GM23338 (cell line): Measurements from ENCODE around the gene ADAMTS17. TPM values are rescaled to one million over a fixed set of nuclear protein-coding genes. Genes with fewer than 3 reads are reported as not detected.

Experiments used
- ATAC-seq: fragments of 200-7000 bp; cut with Tn5 transposase; 3 replicates; pipeline ENCODE4 v1.9.1; 2020
- DNase-seq: peaks from one replicate; pipeline ENCODE4 v3.0.0-alpha.2; 2015; ENCODE audit warnings: low spot score
- H2AFZ ChIP-seq: fragments of 200-600 bp; sonication (generic); 2 replicates; pipeline ENCODE4 v1.8.0; 2016; ENCODE audit warnings: antibody characterized with exemption, mild to moderate bottlenecking, moderate library complexity
- H3F3A ChIP-seq: fragments of 200-600 bp; sonication (generic); replicated peaks from 2 replicates; pipeline ENCODE4 v1.8.0; 2017; ENCODE audit warnings: antibody characterized with exemption, mixed run types, low read depth
- H3K27ac ChIP-seq: fragments of 200-600 bp; sonication (generic); 2 replicates; pipeline ENCODE4 v1.6.1; 2016; ENCODE audit warnings: low read depth
- H3K27me3 ChIP-seq: fragments of 200-600 bp; sonication (generic); 2 replicates; pipeline ENCODE4 v1.8.0; 2016; ENCODE audit warnings: mild to moderate bottlenecking, mixed run types, moderate library complexity; ENCODE audit not compliant: insufficient read depth
- H3K36me3 ChIP-seq: fragments of 200-600 bp; sonication (generic); 2 replicates; pipeline ENCODE4 v1.8.0; 2016; ENCODE audit warnings: mild to moderate bottlenecking; ENCODE audit not compliant: insufficient read depth
- H3K4me1 ChIP-seq: fragments of 200-600 bp; sonication (generic); 2 replicates; pipeline ENCODE4 v1.8.0; 2016; ENCODE audit warnings: mild to moderate bottlenecking, moderate library complexity; ENCODE audit not compliant: insufficient read depth
- H3K4me2 ChIP-seq: fragments of 200-600 bp; sonication (generic); 2 replicates; pipeline ENCODE4 v1.7.1; 2017; ENCODE audit warnings: mixed run types
- H3K4me3 ChIP-seq: fragments of 200-600 bp; sonication (generic); 2 replicates; pipeline ENCODE4 v1.6.1; 2016; ENCODE audit warnings: mixed run types
- H3K79me2 ChIP-seq: fragments of 200-600 bp; sonication (generic); replicated peaks from 2 replicates; pipeline ENCODE4 v1.8.0; 2017; ENCODE audit warnings: mild to moderate bottlenecking; ENCODE audit not compliant: insufficient read depth
- H3K9me2 ChIP-seq: fragments of 200-600 bp; sonication (generic); 2 replicates; pipeline ENCODE4 v1.8.0; 2017; ENCODE audit not compliant: insufficient read depth
- H4K20me1 ChIP-seq: fragments of 200-600 bp; sonication (generic); replicated peaks from 2 replicates; pipeline ENCODE4 v1.8.0; 2017; ENCODE audit warnings: mild to moderate bottlenecking; ENCODE audit not compliant: insufficient read depth
- H3K27ac Mint-ChIP-seq: 2 replicates; pipeline ENCODE4 v1.8.0; 2020; ENCODE audit warnings: inconsistent platforms, mild to moderate bottlenecking, moderate library complexity, mixed read lengths
- H3K27me3 Mint-ChIP-seq: 3 replicates; pipeline ENCODE4 v1.8.0; 2022; ENCODE audit warnings: low read depth, mild to moderate bottlenecking, moderate library complexity, mixed read lengths, inconsistent platforms; ENCODE audit not compliant: insufficient read depth, poor library complexity
- H3K36me3 Mint-ChIP-seq: 3 replicates; pipeline ENCODE4 v1.8.0; 2021; ENCODE audit warnings: low read depth, mild to moderate bottlenecking, inconsistent platforms, moderate library complexity, mixed read lengths
- H3K4me1 Mint-ChIP-seq: 3 replicates; pipeline ENCODE4 v1.8.0; 2020; ENCODE audit warnings: mild to moderate bottlenecking, inconsistent platforms, mixed read lengths
- H3K4me3 Mint-ChIP-seq: 3 replicates; pipeline ENCODE4 v1.8.0; 2021; ENCODE audit warnings: moderate library complexity, mild to moderate bottlenecking, inconsistent platforms, mixed read lengths
- H3K9me3 Mint-ChIP-seq: 3 replicates; pipeline ENCODE4 v1.8.0; 2020; ENCODE audit warnings: moderate library complexity, mild to moderate bottlenecking, inconsistent platforms, mixed read lengths
- CREB1 ChIP-seq: fragments of 250-450 bp; sonication (Bioruptor Pico); IDR thresholded peaks from 2 replicates; pipeline ENCODE4 v1.5.0; 2020; ENCODE audit warnings: low read depth, mild to moderate bottlenecking, moderate library complexity
- ETS1 ChIP-seq: IDR thresholded peaks from 2 replicates; pipeline ENCODE4 v1.6.1; 2016; ENCODE audit warnings: antibody characterized with exemption
- EZH2 ChIP-seq: fragments of 200-600 bp; sonication (generic); IDR thresholded peaks from one replicate; pipeline ENCODE4 v1.8.0; 2017; ENCODE audit warnings: antibody characterized with exemption, mild to moderate bottlenecking, low read depth; ENCODE audit not compliant: unreplicated experiment
- EZH2phosphoT487 ChIP-seq: fragments of 200-600 bp; sonication (generic); IDR thresholded peaks from one replicate; pipeline ENCODE4 v1.8.1; 2018; ENCODE audit warnings: antibody characterized with exemption; ENCODE audit not compliant: unreplicated experiment
- JUNB ChIP-seq: IDR thresholded peaks from one replicate; pipeline ENCODE4 v1.6.1; 2016; ENCODE audit warnings: antibody characterized with exemption; ENCODE audit not compliant: unreplicated experiment
- NANOG ChIP-seq: IDR thresholded peaks from 2 replicates; pipeline ENCODE4 v1.6.1; 2016; ENCODE audit warnings: antibody characterized with exemption, borderline replicate concordance
- POLR2AphosphoS5 ChIP-seq: IDR thresholded peaks from 2 replicates; pipeline ENCODE4 v1.6.1; 2016; ENCODE audit warnings: antibody characterized with exemption, low read depth
- STAT1 ChIP-seq: IDR thresholded peaks from one replicate; pipeline ENCODE4 v1.6.1; 2016; ENCODE audit warnings: antibody characterized with exemption; ENCODE audit not compliant: unreplicated experiment
- ZNF114 ChIP-seq: fragments of 250-450 bp; sonication (Bioruptor Pico); IDR thresholded peaks from 2 replicates; pipeline ENCODE4 v1.5.0; 2020; ENCODE audit warnings: mild to moderate bottlenecking, moderate library complexity
- ZNF331 ChIP-seq: fragments of 250-450 bp; sonication (Bioruptor Pico); IDR thresholded peaks from 2 replicates; pipeline ENCODE4 v1.5.0; 2020; ENCODE audit warnings: low read depth, mild to moderate bottlenecking, moderate library complexity
- ZNF462 ChIP-seq: fragments of 250-450 bp; sonication (Bioruptor Pico); IDR thresholded peaks from 2 replicates; pipeline ENCODE4 v1.5.0; 2020; ENCODE audit warnings: mild to moderate bottlenecking, moderate library complexity
- polyA plus RNA-seq: library from polyadenylated mRNA; unstranded; fragments of >200 nt; fragmentation: Nextera tagmentation; extraction: Ambion mirVana; gene quantifications from 2 replicates; pipeline ENCODE4 v1.2.1, GENCODE V29; 2016
- total RNA-seq: library from RNA; depleted of rRNA; stranded (reverse); fragments of >200 nt; shearing (Covaris generic); gene quantifications from 2 replicates; pipeline ENCODE4 v1.2.3, GENCODE V29; 2014
- TF ChIP-seq, protein P1 (sequence below): IDR thresholded peaks from one replicate; pipeline ENCODE4 v1.6.1; 2018; ENCODE audit warnings: antibody characterized with exemption; ENCODE audit not compliant: unreplicated experiment
- TF ChIP-seq, protein P2 (sequence below), 2 experiments: fragments of 200-600 bp in 1 of 2; sonication (generic) in 1 of 2; conservative IDR thresholded peaks; 2 replicates each; pipeline versions ENCODE4 v1.5.1 to v1.6.1; 2016 to 2017; ENCODE audit warnings: antibody characterized with exemption in 2 of 2, low read depth in 2 of 2, mild to moderate bottlenecking in 2 of 2, moderate library complexity in 1 of 2

The ADAMTS17 gene
- total and polyA plus RNA-seq, 2 experiments from 2014 or later: 0.60 to 3.8 TPM

DNA sequence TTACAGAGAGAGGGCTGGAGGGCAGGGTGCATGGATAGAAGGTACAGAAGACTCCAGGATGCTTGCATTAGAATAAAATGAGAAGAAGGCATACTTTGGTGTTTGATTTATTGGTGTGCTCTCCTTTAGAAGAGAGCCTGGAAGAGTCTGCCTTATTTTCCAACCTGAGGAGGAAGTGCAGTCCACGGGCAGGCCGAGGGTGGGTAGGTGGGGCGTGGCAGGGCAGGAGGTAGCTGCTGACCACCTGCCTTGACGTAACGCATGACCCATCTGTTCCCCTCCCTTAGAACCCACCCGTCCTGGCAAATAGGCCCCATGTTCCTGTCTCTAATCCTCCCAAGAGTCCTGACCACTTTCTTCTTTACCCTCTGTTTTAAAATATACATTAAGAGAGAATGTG is 386.2 kb downstream of the ADAMTS17 start:
- no peak for TF ChIP-seq NANOG
- TF ChIP-seq ZNF114 (CRISPR knock-in tag): no peak
- TF ChIP-seq ZNF331: no peak
- TF ChIP-seq EZH2: no peak
- TF ChIP-seq, protein P1, sequence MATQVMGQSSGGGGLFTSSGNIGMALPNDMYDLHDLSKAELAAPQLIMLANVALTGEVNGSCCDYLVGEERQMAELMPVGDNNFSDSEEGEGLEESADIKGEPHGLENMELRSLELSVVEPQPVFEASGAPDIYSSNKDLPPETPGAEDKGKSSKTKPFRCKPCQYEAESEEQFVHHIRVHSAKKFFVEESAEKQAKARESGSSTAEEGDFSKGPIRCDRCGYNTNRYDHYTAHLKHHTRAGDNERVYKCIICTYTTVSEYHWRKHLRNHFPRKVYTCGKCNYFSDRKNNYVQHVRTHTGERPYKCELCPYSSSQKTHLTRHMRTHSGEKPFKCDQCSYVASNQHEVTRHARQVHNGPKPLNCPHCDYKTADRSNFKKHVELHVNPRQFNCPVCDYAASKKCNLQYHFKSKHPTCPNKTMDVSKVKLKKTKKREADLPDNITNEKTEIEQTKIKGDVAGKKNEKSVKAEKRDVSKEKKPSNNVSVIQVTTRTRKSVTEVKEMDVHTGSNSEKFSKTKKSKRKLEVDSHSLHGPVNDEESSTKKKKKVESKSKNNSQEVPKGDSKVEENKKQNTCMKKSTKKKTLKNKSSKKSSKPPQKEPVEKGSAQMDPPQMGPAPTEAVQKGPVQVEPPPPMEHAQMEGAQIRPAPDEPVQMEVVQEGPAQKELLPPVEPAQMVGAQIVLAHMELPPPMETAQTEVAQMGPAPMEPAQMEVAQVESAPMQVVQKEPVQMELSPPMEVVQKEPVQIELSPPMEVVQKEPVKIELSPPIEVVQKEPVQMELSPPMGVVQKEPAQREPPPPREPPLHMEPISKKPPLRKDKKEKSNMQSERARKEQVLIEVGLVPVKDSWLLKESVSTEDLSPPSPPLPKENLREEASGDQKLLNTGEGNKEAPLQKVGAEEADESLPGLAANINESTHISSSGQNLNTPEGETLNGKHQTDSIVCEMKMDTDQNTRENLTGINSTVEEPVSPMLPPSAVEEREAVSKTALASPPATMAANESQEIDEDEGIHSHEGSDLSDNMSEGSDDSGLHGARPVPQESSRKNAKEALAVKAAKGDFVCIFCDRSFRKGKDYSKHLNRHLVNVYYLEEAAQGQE: no peak
- TF ChIP-seq CREB1 (CRISPR knock-in tag): no peak
- TF ChIP-seq POLR2AphosphoS5: no peak
- TF ChIP-seq, protein P2, sequence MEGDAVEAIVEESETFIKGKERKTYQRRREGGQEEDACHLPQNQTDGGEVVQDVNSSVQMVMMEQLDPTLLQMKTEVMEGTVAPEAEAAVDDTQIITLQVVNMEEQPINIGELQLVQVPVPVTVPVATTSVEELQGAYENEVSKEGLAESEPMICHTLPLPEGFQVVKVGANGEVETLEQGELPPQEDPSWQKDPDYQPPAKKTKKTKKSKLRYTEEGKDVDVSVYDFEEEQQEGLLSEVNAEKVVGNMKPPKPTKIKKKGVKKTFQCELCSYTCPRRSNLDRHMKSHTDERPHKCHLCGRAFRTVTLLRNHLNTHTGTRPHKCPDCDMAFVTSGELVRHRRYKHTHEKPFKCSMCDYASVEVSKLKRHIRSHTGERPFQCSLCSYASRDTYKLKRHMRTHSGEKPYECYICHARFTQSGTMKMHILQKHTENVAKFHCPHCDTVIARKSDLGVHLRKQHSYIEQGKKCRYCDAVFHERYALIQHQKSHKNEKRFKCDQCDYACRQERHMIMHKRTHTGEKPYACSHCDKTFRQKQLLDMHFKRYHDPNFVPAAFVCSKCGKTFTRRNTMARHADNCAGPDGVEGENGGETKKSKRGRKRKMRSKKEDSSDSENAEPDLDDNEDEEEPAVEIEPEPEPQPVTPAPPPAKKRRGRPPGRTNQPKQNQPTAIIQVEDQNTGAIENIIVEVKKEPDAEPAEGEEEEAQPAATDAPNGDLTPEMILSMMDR (conservative IDR thresholded peaks at IDR 0.05; ENCODE audit: low read depth in 2 of 2): no peak
- TF ChIP-seq JUNB: no peak
- no peak for TF ChIP-seq ZNF462 (CRISPR knock-in tag)
- no peak for TF ChIP-seq ETS1
- no peak for TF ChIP-seq EZH2phosphoT487
- no peak for TF ChIP-seq STAT1
- Histone ChIP-seq H2AFZ (no peak overlapping the region), H3K9me2 (peaks cover 12% of the 10 kb centered on the region; the same call in 1 of the 2 replicates), H3K27me3 (no peaks in the 10 kb centered on the region), H3K4me1 (no peaks in the 10 kb centered on the region), H4K20me1 (no peaks in the 10 kb centered on the region), H3K79me2 (no peaks in the 10 kb centered on the region), H3K27ac (no peak overlapping the region), H3K4me3 (no peak overlapping the region), H3F3A (no peaks in the 10 kb centered on the region), H3K36me3 (no peaks in the 10 kb centered on the region), H3K4me2 (no peak overlapping the region)
- H3K4me3 Mint-ChIP-seq: no peak overlapping the region
- DNase-seq (no peak), ATAC-seq (no peak)
- H3K4me1 Mint-ChIP-seq: peaks cover 2% of the 10 kb centered on the region; the same call in 1 of the 3 replicates
- no peaks in the 10 kb centered on the region for H3K36me3 Mint-ChIP-seq
- H3K27me3 Mint-ChIP-seq: peaks cover 5% of the 10 kb centered on the region
- no peak overlapping the region for H3K27ac Mint-ChIP-seq
- H3K9me3 Mint-ChIP-seq: no peaks in the 10 kb centered on the region; the same call in 2 of the 3 replicates
